ENCODE results near the gene MUC21.
A peak's percentile ranks its signal among the peaks of the same experiment; 100 is the strongest.

Gene MUC21

GRCh38 chr6:30954631-30955366, 28.7 kb upstream of the MUC21 start:
- peaks cover 13% of the 10 kb centered on the region for H3K4me1 ChIP-seq (ENCODE audit: insufficient read depth, low read length, severe bottlenecking)
- peak overlapping the region; percentile 76 for H3K4me2 ChIP-seq (ENCODE audit: low read length)

GRCh38 chr6:30955367-30956042, 28.0 kb upstream of the MUC21 start:
- H3K4me3 ChIP-seq (ENCODE audit: low read depth, low read length, poor library complexity, severe bottlenecking) = peak overlapping the region; percentile 54
- H3K9me2 ChIP-seq (ENCODE audit: low read depth, low read length) = no peaks in the 10 kb centered on the region
- H3K9ac ChIP-seq (ENCODE audit: low read length) = peak overlapping the region; percentile 42; the same call in 1 of the 2 replicates
- no peaks in the 10 kb centered on the region for H3K36me3 ChIP-seq (ENCODE audit: insufficient read depth, low read length)
- peak overlapping the region; percentile 76 for H3K4me2 ChIP-seq (ENCODE audit: low read length)
- H3K9me3 ChIP-seq (ENCODE audit: low read length) = no peaks in the 10 kb centered on the region
- H4K20me1 ChIP-seq (ENCODE audit: insufficient read depth, low read length) = no peaks in the 10 kb centered on the region
- H3K4me1 ChIP-seq (ENCODE audit: insufficient read depth, low read length, severe bottlenecking) = peaks cover 13% of the 10 kb centered on the region
- no peaks in the 10 kb centered on the region for H3F3A ChIP-seq (ENCODE audit: insufficient read depth, low read length)
- H2AFZ ChIP-seq (ENCODE audit: low read length) = peak overlapping the region; percentile 41; the same call in 1 of the 2 replicates
- TF ChIP-seq CTCF (IDR thresholded peaks at IDR 0.05; ENCODE audit: low read length) (no peak), EZH2 (IDR thresholded peaks at IDR 0.05; ENCODE audit: borderline replicate concordance, low read length) (no peak)
- no peaks in the 10 kb centered on the region for H3K79me2 ChIP-seq (ENCODE audit: insufficient read depth, low read length)
- H3K27ac ChIP-seq (ENCODE audit: low read depth, low read length, poor library complexity, severe bottlenecking) = no peak overlapping the region
- H3K27me3 ChIP-seq (ENCODE audit: insufficient read depth, low read length) = peaks cover 9% of the 10 kb centered on the region

More at GRCh38 chr6:30954631-30955366, 28.7 kb upstream of the MUC21 start:
- H3K9me2 ChIP-seq (ENCODE audit: low read depth, low read length) = no peaks in the 10 kb centered on the region
- TF ChIP-seq EZH2 (IDR thresholded peaks at IDR 0.05; ENCODE audit: borderline replicate concordance, low read length) (no peak), CTCF (IDR thresholded peaks at IDR 0.05; ENCODE audit: low read length) (no peak)
- no peak overlapping the region for H3K27ac ChIP-seq (ENCODE audit: low read depth, low read length, poor library complexity, severe bottlenecking)
- H3K79me2 ChIP-seq (ENCODE audit: insufficient read depth, low read length) = no peaks in the 10 kb centered on the region
- H3K36me3 ChIP-seq (ENCODE audit: insufficient read depth, low read length) = no peaks in the 10 kb centered on the region
- H3K9ac ChIP-seq (ENCODE audit: low read length) = peak overlapping the region; percentile 42; the same call in 1 of the 2 replicates
- peak overlapping the region; percentile 54 for H3K4me3 ChIP-seq (ENCODE audit: low read depth, low read length, poor library complexity, severe bottlenecking)
- no peaks in the 10 kb centered on the region for H3F3A ChIP-seq (ENCODE audit: insufficient read depth, low read length)
- H3K27me3 ChIP-seq (ENCODE audit: insufficient read depth, low read length) = peaks cover 9% of the 10 kb centered on the region
- H3K9me3 ChIP-seq (ENCODE audit: low read length) = no peaks in the 10 kb centered on the region
- H2AFZ ChIP-seq (ENCODE audit: low read length) = peak overlapping the region; percentile 41; the same call in 1 of the 2 replicates
- H4K20me1 ChIP-seq (ENCODE audit: insufficient read depth, low read length) = no peaks in the 10 kb centered on the region

GRCh38 chr6:30957716-30958115, 25.8 kb upstream of the MUC21 start:
- Histone ChIP-seq H3K9me3 (ENCODE audit: low read length) (no peaks in the 10 kb centered on the region), H3K27me3 (ENCODE audit: insufficient read depth, low read length) (peaks cover 5% of the 10 kb centered on the region; the same call in 1 of the 2 replicates), H3K4me2 (ENCODE audit: low read length) (no peak overlapping the region), H3K4me1 (ENCODE audit: insufficient read depth, low read length, severe bottlenecking) (peaks cover 13% of the 10 kb centered on the region), H3K36me3 (ENCODE audit: insufficient read depth, low read length) (no peaks in the 10 kb centered on the region), H3K79me2 (ENCODE audit: insufficient read depth, low read length) (no peaks in the 10 kb centered on the region), H3K9ac (ENCODE audit: low read length) (no peak overlapping the region), H2AFZ (ENCODE audit: low read length) (no peak overlapping the region), H3K9me2 (ENCODE audit: low read depth, low read length) (no peaks in the 10 kb centered on the region), H3F3A (ENCODE audit: insufficient read depth, low read length) (no peaks in the 10 kb centered on the region), H3K27ac (ENCODE audit: low read depth, low read length, poor library complexity, severe bottlenecking) (no peak overlapping the region), H4K20me1 (ENCODE audit: insufficient read depth, low read length) (no peaks in the 10 kb centered on the region), H3K4me3 (ENCODE audit: low read depth, low read length, poor library complexity, severe bottlenecking) (no peak overlapping the region)
- no peak for TF ChIP-seq EZH2 (IDR thresholded peaks at IDR 0.05; ENCODE audit: borderline replicate concordance, low read length)
- no peak for TF ChIP-seq CTCF (IDR thresholded peaks at IDR 0.05; ENCODE audit: low read length)

Measured in OCI-LY1 (cell line).